Upper lobe of left lung (tissue), 4 donors: ENCODE measurements around the gene GLI3.

ENCODE experiments used
- EP300 ChIP-seq, 4 donors: sonication (generic); formaldehyde crosslinking; IDR thresholded peaks; one replicate each; pipeline ENCODE4 v1.5.1; 2017; ENCODE audit warnings: antibody characterized with exemption in 4 of 4, control low read depth in 2 of 4
- POLR2A ChIP-seq, 4 donors: fragments of 450-650 bp; IDR thresholded peaks; one replicate each; pipeline ENCODE4 v1.5.1; 2016 to 2017; ENCODE audit warnings: antibody characterized with exemption in 4 of 4, mild to moderate bottlenecking in 2 of 4
- POLR2AphosphoS5 ChIP-seq, 2 donors: sonication (generic); formaldehyde crosslinking; IDR thresholded peaks; one replicate each; pipeline ENCODE4 v1.5.1; 2017; ENCODE audit warnings: antibody characterized with exemption in 2 of 2
- TF ChIP-seq, protein P1 (sequence below), 6 experiments: fragments of 450-650 bp in 4 of 6; fragments of 200-600 bp in 2 of 6; sonication (generic) in 2 of 6; IDR thresholded peaks; one replicate each; pipeline ENCODE4 v1.5.1; 2016 to 2019; ENCODE audit warnings: antibody characterized with exemption in 6 of 6

DNA sequence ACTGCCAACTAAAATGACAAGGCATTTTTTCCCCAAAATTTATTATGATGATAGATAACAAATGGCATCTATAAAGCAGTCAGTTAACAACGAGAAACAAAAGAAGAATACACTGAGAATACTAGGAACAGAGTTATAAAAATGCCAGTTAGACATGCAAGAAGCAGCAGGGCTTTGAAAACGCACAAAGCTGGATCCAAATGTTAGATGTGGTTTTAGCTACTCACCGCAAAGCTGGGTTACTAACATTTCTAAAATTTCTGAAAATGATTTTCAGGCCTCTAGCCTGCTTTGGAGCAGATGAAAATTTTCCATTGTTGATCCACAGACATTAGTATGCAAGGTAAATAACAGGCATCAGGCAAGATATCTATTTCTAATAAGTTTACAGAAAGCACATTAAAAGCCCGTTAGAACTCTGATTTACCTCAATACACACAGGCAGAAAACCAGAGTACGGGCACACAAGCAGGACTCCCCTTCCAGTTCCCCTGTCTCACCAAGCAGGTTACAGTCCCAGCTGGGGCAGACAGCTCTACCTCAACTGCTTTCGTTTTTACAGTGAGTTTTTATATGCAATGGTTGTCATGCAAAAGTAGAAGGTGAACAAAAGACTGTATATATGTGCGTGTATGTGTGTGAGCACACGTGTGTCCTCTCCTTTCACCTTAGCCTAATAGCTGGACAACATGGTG, 37.9 kb downstream of the GLI3 start:
- TF ChIP-seq, protein P1, sequence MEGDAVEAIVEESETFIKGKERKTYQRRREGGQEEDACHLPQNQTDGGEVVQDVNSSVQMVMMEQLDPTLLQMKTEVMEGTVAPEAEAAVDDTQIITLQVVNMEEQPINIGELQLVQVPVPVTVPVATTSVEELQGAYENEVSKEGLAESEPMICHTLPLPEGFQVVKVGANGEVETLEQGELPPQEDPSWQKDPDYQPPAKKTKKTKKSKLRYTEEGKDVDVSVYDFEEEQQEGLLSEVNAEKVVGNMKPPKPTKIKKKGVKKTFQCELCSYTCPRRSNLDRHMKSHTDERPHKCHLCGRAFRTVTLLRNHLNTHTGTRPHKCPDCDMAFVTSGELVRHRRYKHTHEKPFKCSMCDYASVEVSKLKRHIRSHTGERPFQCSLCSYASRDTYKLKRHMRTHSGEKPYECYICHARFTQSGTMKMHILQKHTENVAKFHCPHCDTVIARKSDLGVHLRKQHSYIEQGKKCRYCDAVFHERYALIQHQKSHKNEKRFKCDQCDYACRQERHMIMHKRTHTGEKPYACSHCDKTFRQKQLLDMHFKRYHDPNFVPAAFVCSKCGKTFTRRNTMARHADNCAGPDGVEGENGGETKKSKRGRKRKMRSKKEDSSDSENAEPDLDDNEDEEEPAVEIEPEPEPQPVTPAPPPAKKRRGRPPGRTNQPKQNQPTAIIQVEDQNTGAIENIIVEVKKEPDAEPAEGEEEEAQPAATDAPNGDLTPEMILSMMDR (IDR thresholded peaks at IDR 0.05) = no peak
- TF ChIP-seq POLR2AphosphoS5 (IDR thresholded peaks at IDR 0.05) (no peak), POLR2A (IDR thresholded peaks at IDR 0.05) (no peak), EP300 (IDR thresholded peaks at IDR 0.05) (no peak)
